Muscle layer of duodenum (tissue), 2 donors: ENCODE data around the gene LMAN1L.

ENCODE experiments used
- H3K27ac ChIP-seq: one replicate; pipeline ENCODE4 v1.7.0; 2013; ENCODE audit warnings: mild to moderate bottlenecking, low read length
- H3K27me3 ChIP-seq: one replicate; pipeline ENCODE4 v1.7.0; 2013; ENCODE audit warnings: low read depth, mild to moderate bottlenecking, control low read depth, low read length
- H3K36me3 ChIP-seq, 2 donors: one replicate each; pipeline ENCODE4 v1.7.0; 2013; ENCODE audit warnings: low read length in 2 of 2, control low read depth in 1 of 2, mild to moderate bottlenecking in 1 of 2; ENCODE audit not compliant: insufficient read depth in 2 of 2, control insufficient read depth in 1 of 2
- H3K4me1 ChIP-seq, 2 donors: one replicate each; pipeline ENCODE4 v1.7.0; 2013; ENCODE audit warnings: low read length in 2 of 2, mild to moderate bottlenecking in 2 of 2, control low read depth in 1 of 2, moderate library complexity in 1 of 2; ENCODE audit not compliant: insufficient read depth in 2 of 2, control insufficient read depth in 1 of 2
- H3K4me3 ChIP-seq, 2 donors: one replicate each; pipeline ENCODE4 v1.7.0; 2013; ENCODE audit warnings: low read length in 2 of 2, low read depth in 1 of 2, mild to moderate bottlenecking in 1 of 2
- H3K9me3 ChIP-seq, 2 donors: one replicate each; pipeline ENCODE4 v1.7.0; 2013; ENCODE audit warnings: low read length in 2 of 2, control low read depth in 1 of 2, mild to moderate bottlenecking in 1 of 2; ENCODE audit not compliant: control insufficient read depth in 1 of 2
- donor health status: healthy.

The LMAN1L gene

DNA sequence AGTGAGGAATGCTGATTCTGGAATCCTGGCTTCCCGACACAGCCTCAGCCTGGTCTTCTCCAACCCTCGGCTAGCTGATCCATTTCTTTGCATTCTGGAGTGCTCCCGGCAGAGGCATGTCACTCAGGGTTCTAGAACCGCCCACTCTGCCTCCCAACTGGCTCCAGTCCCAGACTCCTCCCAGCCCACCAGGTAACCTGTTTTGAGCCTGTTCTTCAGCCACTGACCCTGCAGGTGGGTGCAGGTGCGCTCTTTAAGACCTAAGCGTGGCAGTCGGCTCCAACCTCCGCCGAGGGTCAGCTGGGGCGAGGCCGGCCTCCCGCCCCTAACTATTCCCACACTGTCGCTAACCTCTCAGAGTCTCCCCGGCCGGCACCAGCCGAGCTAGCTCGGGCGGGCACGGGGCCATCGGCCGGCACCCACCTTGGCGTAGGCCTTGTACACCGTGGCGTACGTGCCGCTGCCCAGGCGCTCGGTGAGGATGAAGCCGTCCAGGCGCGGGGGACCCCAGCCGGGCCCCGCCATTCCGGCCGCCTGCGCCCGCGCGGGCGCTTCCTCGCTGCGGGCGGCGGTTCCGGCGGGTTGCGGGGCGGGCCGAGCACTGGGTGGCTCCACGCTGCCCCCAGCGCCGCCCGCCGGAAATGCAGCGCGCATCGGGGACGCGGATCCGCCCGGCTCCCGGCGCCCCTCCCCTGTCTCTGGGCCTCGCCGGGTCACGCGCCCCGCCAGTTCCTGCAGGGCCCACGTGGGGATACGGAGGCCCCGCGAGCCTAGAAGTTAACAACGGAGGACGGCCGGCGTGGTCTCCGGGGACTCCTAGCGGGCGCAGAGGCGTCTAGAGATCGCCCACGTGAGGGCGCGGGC, 30.2 kb downstream of the LMAN1L start, which contains the start of gene ULK3:
Gene ULK3 (minus strand): TSS at position 576 of the 864 bp plus-strand sequence. CDS start 51 bp downstream, at position 525.
- no peaks in the 10 kb centered on the region for H3K27me3 ChIP-seq
- peak within 1 kb of the TSS; percentile 69 for H3K27ac ChIP-seq
- H3K4me1 ChIP-seq = peaks cover 14 to 19% of the 10 kb centered on the region in 2 donors
- no peaks in the 10 kb centered on the region for H3K9me3 ChIP-seq
- peak within 1 kb of the TSS; percentile 87 to 92 for H3K4me3 ChIP-seq
- H3K36me3 ChIP-seq = peaks cover 19 to 40% of the 10 kb centered on the region in 2 donors

DNA sequence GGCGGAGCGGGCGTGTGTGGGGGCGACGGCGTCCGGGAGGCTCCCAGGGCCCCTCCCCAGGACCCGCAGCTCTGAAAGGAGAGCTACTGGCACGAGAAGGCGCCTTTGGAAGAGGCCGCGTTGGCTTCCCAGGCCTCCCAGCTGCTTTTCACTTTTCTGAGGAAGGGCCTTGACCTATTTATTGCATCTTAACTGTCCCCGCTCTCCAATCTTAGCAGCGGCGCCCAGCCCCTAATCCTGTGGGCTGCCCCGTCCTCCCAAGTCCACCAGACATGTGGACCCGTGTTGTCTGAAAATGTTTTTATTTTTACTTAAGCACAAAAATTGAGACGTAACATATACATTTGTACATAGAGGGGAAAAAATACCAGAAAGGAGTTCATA, 30.8 kb downstream of the LMAN1L start:
- H3K27me3 ChIP-seq = no peaks in the 10 kb centered on the region
- H3K4me3 ChIP-seq = peak overlapping the region; percentile 39 to 92
- H3K4me1 ChIP-seq = peaks cover 14 to 19% of the 10 kb centered on the region in 2 donors
- no peaks in the 10 kb centered on the region for H3K9me3 ChIP-seq
- peaks cover 24 to 45% of the 10 kb centered on the region in 2 donors for H3K36me3 ChIP-seq
- peak overlapping the region; percentile 69 for H3K27ac ChIP-seq

DNA sequence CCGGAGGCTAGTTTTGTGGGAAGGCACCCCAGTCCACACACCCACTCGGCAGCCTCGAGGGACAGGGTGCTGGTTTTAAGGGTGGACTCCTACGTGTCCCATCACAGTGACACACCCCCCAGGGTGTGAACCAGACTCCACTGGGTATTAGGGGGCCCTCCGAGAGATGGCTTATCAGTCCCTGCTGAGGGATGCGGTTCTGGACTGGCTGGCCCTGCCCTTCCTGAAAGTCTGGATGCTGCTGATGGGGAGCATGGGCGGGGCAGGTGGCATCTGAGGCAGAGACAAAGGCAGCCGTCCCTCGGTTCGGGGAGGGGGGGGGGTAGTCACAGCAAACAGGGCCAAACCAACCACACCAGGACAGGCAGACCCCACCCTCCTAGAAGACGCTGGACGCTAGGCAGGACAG, 31.3 kb downstream of the LMAN1L start:
- Histone ChIP-seq H3K36me3 (peaks cover 26 to 45% of the 10 kb centered on the region in 2 donors), H3K27me3 (no peaks in the 10 kb centered on the region), H3K27ac (peak overlapping the region; percentile 69), H3K4me1 (peaks cover 14 to 19% of the 10 kb centered on the region in 2 donors), H3K9me3 (no peaks in the 10 kb centered on the region), H3K4me3 (peak overlapping the region; percentile 39 to 92)

DNA sequence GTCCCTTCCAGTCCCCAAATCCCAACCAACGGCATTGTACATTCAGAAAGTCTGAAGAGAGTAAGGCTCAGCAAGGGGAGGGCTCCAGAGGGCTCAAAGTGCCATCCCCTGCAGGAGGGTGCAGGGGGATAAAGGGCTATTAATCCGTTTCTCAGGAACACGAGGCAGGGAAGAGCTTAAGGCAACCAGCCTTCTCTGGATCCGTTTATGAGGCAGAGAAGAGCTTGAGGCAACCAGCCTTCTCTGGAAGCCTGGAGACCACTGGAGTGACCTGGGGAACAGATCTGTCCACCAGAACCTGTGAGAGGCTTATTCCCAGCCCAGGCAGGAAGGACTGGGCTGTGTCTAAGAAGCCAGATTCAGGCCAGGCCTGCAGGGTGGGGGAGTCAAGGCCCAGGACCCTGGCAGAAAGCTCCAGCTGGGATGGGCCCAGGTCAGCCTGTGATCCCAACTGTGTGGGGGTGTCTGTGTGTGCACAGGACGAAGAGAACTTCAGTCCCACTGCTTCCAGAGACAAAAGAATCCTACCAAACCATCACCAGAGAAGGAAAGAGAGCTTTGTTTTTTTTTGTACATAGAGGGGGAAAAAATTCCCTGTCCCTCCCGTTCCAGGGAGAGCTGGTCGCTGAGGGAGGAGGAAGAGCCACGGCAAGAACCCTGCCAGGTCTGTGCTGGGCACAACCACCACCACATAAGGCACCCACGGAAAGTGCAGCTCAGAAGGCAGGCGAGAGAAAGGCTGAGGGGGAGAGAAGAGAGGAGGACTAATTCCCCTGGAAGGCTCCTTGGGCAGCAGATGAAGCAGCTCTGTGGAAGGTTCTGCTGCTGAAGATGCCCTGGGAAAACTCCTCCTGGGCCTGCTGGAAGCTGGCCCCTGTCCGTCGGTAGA, 31.9 kb downstream of the LMAN1L start:
- no peaks in the 10 kb centered on the region for H3K9me3 ChIP-seq
- no peak overlapping the region for H3K27ac ChIP-seq
- no peak overlapping the region for H3K4me3 ChIP-seq
- H3K4me1 ChIP-seq = peaks cover 14 to 19% of the 10 kb centered on the region in 2 donors
- H3K27me3 ChIP-seq = no peaks in the 10 kb centered on the region
- peaks cover 26 to 39% of the 10 kb centered on the region in 2 donors for H3K36me3 ChIP-seq

DNA sequence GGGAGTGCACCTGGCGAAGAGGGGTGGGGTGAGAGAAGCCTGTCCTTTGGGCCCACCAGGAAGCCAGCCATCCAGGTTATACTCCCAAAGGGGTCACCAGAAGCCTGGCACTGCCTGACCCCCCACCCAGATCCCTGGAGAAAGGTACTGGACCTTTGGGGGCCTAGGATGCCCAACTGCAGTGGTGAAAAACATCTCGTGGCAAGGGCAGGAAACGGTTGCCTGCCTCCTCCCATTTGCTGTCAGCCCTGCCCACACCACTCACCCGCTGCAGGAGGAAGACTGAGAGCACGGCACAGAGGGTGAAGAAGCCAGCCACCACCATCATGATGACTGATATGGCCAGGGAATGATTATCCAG, 32.6 kb downstream of the LMAN1L start:
- no peaks in the 10 kb centered on the region for H3K27me3 ChIP-seq
- H3K36me3 ChIP-seq = peaks cover 26 to 44% of the 10 kb centered on the region in 2 donors
- H3K4me3 ChIP-seq = no peak overlapping the region
- no peaks in the 10 kb centered on the region for H3K9me3 ChIP-seq
- H3K4me1 ChIP-seq = peaks cover 14 to 19% of the 10 kb centered on the region in 2 donors
- no peak overlapping the region for H3K27ac ChIP-seq

DNA sequence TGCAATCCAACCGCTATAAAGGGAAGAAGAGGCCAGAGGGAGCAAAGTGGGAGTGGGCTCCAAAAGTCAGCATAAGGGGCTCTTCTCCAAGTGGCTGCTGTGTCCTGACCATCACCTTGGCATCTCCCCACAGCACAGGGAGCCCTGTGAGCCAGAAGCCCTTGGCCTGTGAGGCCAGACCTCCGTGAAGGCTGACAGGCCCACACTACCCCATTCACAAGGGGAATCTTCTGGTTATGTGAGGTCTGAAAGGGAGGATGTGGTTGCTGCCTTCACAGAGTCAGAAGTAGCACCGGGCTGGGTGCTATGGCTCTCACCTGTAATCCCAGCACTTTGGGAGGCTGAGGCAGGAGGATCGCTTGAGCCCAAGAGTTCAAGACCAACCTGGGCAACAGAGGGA, 32.9 kb downstream of the LMAN1L start:
- Histone ChIP-seq H3K4me1 (peaks cover 14 to 19% of the 10 kb centered on the region in 2 donors), H3K36me3 (peaks cover 30 to 48% of the 10 kb centered on the region in 2 donors), H3K4me3 (no peak overlapping the region), H3K27ac (no peak overlapping the region), H3K9me3 (no peaks in the 10 kb centered on the region), H3K27me3 (no peaks in the 10 kb centered on the region)

DNA sequence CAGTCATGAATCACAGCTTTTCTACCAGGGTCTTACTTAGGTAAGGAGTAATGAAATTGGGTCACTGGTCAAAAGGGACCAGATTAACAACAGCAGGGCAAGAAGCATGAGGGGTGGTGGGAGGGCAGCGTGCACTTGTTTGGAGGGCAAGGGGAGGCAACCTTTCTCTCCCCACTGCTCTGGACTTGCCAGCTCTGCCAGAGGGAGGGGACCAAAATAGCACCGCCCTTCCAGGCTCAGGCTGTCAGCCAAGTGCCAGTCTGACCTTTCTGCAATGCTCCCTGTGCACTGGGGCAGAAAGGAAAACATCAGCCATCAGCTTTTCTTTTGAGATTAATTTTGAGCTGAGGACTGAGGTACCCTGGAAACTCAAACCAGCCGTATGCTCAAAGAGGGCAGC, 34.8 kb downstream of the LMAN1L start:
- H3K4me1 ChIP-seq = peaks cover 6 to 7% of the 10 kb centered on the region in 2 donors
- H3K27ac ChIP-seq = no peak overlapping the region
- no peaks in the 10 kb centered on the region for H3K9me3 ChIP-seq
- H3K4me3 ChIP-seq = no peak overlapping the region
- no peaks in the 10 kb centered on the region for H3K27me3 ChIP-seq
- H3K36me3 ChIP-seq = peaks cover 49 to 66% of the 10 kb centered on the region in 2 donors

DNA sequence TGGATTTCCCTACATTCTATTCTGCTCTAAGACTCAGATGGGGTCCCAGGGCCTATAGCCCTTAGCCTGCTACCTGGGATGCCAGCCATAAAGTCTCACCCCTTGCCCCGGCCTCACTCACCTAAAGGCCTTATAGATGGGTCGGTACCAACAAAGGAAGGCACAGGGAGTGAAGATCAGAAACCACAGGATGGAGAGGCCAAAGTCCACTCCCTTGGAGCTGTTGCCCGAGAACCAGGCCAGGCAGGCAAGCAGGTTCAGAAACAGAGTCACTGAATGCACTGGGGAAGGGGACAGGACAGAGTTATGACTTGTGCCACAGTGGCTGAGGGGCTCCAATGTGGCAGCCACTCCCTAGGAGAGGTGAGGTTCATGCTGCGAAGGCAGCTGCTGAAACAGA, 37.8 kb downstream of the LMAN1L start:
- Histone ChIP-seq H3K27me3 (no peaks in the 10 kb centered on the region), H3K4me1 (no peaks in the 10 kb centered on the region), H3K9me3 (no peaks in the 10 kb centered on the region), H3K4me3 (no peak overlapping the region), H3K36me3 (peaks cover 54 to 72% of the 10 kb centered on the region in 2 donors), H3K27ac (no peak overlapping the region)

DNA sequence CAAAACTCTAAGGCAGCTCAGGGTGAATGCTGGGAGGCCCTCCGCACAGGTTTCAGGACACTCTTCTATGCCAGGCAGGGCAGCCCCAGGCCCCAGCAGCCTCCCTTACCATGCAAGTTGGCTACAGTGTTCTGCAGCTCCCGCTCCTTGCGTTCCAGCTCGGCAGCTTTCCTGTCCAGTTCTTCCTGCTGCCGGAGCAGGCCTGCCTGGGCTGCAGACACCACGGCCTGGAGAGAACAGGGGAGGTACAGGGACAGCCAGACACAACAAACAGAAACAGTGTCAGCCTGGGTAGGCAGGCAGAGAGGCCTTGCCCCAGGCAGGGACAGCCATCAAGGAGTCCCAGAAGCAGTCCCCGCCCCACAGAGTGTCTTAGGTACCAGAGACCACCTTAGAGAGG, 39.3 kb downstream of the LMAN1L start:
- Histone ChIP-seq H3K27ac (no peak overlapping the region), H3K27me3 (no peaks in the 10 kb centered on the region), H3K36me3 (peaks cover 54 to 67% of the 10 kb centered on the region in 2 donors), H3K4me1 (peaks cover 0 to 1% of the 10 kb centered on the region in 2 donors), H3K4me3 (no peak overlapping the region), H3K9me3 (no peaks in the 10 kb centered on the region)

DNA sequence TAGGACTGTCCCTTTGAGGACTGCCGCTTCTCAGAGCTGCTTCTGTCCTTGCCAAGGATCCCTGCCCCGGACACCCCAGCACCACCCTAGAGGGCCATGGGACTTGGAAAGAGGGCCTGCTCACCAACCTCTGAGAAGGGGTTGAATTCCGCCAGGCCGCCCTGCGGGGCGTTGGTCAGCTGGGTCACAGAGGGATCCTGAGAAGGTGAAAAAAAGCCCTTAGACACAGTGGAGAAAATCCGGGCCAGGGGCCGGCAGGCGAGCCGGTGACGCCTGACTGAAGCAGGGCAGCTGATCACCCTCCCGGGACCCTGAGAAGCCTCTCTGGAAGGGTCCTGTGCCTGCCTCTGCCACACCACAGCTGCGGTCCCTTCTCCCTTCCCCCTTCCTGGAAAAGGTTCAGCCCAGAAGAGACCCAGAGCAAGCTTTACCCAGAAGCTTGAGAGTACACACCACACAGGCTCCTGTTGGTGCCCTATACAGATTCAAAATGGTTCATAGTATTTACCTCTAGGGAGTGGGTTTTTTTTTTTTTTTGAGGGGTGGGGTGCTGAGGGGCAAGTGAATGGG, 41.9 kb downstream of the LMAN1L start:
- Histone ChIP-seq H3K36me3 (peaks cover 37 to 47% of the 10 kb centered on the region in 2 donors), H3K4me1 (peaks cover 5 to 24% of the 10 kb centered on the region in 2 donors), H3K27ac (no peak overlapping the region), H3K27me3 (no peaks in the 10 kb centered on the region), H3K9me3 (no peaks in the 10 kb centered on the region), H3K4me3 (no peak overlapping the region)

DNA sequence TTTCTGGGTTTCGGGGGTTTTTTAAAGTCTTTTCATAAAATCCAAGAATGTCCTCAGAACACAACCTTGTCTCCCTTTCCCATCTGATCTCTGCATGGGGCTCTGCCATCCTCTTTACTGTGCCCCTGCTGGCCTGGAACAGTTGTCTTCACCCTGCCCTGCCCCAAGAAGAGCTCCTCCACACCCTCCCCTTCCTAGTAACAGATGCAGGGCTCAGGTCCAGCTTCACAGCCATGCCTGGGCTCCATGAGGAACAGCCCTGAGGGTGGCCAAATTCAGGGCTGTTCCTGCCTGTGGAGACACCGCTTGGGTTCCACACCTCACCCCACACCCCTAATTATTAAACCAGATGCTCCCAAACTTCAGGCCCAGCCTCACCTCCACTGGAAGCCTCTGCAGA, 43.2 kb downstream of the LMAN1L start:
- Histone ChIP-seq H3K36me3 (peaks cover 30 to 35% of the 10 kb centered on the region in 2 donors), H3K27ac (no peak overlapping the region)

More for the DNA sequence above, 43.2 kb downstream of the LMAN1L start:
- Histone ChIP-seq H3K9me3 (no peaks in the 10 kb centered on the region), H3K4me1 (peaks cover 5 to 27% of the 10 kb centered on the region in 2 donors), H3K27me3 (no peaks in the 10 kb centered on the region), H3K4me3 (no peak overlapping the region)
